GM21423 (cell line): Measurements from ENCODE around the gene CD247.
A peak's percentile ranks its signal among the peaks of the same experiment; 100 is the strongest.

Experiments
- ATAC-seq: cut with Tn5 transposase; IDR thresholded peaks from one replicate; pipeline ENCODE4 v1.9.1; 2021; ENCODE audit warnings: mild to moderate bottlenecking, moderate library complexity; ENCODE audit not compliant: unreplicated experiment

The CD247 gene

DNA sequence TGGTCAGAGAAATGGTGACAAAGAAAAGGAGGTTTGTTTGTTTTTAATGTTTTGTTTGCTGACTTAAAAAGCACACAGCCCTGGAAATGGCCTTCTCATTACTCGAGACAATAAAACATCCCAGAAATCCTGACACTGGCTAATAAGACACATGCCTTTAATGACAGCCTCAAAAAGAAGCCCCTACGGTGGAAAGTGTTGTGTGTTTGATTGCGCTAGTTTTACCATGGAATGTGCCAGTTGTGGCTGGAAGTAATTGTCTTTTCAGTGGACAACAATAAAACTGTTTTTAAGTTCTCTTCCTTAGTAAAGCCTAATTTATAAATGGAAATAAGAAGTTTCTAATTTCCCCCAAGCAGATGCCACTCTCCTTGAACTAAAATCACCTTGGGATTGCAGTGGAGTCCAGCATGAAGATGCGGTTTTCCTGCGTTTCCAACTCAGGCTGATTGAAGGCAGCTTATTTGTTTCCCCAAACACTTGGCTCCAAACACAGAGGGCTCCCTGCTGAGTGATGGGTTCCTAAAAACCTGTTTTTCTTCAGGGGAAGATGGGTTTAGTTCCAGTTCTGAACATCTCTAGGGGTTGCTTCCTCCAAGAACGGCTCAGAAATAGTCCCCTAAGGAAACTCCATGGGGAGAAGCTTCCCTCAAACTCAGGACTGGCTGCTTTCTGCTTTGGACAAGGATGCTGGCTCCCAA lies 54.3 kb downstream of the CD247 start:
- ATAC-seq: no peak

DNA sequence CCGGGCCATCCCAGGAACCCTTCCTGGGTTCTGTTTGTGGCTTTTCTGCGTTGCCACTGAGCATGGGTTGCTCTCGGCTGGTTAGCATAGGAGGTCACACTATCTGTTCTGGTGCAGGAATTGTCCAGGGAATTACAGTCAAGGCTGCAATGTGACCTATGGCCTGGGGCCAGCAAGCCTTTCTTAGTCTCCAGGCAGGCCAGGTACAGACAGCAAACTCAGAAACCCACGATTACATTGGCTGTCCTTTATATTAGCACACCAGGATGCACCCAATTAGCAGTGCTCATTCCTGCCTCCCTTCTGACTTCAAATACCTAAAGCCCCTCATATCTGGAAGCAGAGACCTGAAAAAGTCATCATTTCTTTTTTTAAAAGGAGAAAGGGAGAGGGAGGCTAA lies 55.2 kb downstream of the CD247 start:
- ATAC-seq: no peak

DNA sequence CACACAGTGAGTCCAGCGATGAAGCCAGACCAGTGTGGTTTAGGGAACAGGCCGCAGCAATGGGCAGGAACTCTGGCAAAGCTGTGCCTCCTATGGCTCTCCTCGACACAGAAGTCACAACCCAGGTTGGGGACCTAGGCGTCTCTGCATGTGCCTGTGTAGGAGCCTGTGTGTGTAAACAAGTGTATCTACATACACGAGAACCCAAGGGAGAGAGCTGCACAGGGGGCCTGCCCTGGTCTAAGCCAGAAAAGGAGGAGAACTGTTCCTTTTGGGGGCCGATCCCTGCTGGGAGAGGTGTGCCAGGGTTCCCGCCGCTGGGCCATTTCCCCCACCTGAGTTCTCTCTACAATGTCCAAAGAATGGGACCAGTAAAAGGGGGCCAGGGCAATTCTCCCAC lies 56.0 kb downstream of the CD247 start:
- no peak for ATAC-seq

DNA sequence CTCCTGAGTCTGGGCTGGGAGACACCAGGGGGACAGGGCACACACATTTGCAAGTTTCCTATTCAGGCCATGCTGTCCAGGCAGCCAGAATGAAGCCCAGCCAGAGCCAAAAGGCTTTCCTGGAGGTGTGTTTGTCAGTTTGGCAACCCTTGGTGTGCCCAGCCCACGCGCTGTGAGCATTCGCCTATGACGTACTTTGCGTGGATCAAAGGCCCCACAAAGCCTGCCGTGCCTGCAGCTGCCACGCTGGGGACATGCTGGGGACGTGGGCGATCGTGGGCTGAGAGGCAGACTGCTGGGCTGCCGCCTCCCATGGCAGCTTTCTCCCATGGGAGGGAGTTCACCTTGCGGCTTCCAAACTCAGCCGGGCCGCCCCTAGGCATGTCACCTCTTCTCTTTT lies 57.5 kb downstream of the CD247 start:
- ATAC-seq: no peak

DNA sequence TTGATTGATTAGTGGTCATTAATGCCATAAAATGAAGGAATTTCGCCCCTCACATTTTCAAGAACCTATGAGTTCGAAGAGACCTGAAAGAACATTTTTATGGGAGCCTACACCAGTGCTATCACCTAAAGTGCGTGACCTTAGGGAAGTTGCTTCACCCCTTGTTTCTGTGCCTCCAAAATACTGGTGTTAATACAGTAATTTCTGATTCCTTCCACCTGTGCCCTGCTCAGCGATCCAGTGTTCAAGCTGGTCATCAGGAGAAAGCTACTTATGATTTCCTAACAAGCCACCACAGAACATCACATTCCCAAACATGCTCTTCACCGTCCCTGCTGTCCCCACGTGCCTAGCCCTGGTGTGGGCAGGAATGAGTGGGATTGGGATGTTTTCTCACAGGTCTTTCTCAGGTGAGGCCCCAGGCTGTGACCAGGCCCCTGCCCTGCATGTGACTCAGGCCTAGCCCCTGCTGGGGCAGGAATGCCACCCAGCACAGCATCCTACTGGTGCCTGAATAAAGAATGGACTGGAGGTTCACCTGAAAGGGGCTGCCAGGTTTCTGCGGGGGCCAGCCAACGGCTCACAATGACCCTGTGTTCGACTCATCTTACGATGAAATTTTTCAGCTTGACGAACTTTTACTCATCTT lies 60.3 kb downstream of the CD247 start:
- ATAC-seq: no peak

DNA sequence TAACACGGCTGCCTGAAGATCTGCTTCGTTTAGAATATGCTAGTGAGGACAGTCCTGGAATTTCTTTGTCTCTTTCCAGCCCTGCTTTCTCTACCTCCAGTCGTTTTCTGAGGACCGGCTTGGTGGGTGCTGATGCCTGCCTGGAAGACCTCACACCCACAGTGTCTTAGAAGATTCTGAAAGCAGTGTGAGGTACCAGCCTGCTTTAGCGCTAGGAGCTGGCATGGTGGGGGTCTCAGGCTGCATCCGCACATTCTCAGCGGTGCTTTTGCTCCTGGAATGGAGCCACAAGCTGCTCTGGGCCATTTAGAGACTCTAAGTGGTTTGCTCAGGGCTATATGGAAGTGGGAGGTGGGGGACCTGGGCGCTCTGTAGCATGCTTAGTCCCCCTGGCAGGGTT lies 61.4 kb downstream of the CD247 start:
- ATAC-seq: no peak

DNA sequence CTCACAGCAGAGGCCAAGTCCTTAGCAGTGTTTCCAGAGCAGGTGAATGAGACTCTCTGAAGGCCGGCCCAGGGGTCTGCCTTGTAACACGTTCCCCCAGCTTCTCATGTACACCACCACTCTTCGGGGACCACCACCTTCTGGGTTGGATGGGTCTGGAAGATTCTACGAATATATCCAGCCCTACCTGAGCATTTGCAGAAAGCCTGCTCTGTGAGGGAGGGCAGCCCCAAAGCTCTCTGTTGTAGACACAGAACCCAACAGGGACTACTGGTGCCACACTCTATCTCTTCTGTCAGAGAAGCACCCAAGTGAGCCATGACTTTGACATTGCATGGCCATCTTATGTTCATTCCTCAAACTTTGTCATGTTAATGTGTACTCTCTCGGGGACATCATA lies 61.8 kb downstream of the CD247 start:
- ATAC-seq: no peak

DNA sequence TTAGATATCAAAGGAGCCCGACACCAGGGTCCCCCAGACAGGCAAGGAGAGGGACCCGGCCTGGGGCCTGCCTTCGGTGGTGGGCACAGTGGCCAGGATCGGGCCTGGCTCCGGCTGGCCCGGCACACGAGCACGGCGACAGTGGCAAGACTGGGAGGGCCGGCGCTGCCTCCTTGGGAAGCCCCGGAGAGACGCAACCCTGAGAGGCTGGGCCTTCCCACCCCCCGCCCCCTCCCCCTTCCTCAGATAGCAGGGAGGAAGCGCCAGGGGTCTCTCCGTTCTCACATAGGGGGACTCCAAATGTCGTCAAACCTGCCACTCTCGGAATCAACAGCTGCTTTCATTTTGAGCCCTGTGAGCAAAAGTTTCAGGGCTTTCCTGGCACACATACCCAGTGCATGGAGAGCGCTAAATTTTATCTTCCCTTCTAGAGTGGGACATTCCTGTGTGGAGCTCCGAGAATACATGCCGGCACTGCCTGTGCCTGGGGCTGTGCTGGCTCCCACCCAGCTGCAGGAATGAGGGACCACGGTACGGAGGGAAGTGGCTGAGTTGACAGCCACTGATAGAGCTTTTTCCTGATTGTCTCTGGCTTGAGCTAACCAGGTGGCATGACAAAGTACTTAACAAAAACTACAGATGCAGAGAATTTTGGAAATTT lies 62.4 kb downstream of the CD247 start:
- peak; percentile 32 for ATAC-seq

DNA sequence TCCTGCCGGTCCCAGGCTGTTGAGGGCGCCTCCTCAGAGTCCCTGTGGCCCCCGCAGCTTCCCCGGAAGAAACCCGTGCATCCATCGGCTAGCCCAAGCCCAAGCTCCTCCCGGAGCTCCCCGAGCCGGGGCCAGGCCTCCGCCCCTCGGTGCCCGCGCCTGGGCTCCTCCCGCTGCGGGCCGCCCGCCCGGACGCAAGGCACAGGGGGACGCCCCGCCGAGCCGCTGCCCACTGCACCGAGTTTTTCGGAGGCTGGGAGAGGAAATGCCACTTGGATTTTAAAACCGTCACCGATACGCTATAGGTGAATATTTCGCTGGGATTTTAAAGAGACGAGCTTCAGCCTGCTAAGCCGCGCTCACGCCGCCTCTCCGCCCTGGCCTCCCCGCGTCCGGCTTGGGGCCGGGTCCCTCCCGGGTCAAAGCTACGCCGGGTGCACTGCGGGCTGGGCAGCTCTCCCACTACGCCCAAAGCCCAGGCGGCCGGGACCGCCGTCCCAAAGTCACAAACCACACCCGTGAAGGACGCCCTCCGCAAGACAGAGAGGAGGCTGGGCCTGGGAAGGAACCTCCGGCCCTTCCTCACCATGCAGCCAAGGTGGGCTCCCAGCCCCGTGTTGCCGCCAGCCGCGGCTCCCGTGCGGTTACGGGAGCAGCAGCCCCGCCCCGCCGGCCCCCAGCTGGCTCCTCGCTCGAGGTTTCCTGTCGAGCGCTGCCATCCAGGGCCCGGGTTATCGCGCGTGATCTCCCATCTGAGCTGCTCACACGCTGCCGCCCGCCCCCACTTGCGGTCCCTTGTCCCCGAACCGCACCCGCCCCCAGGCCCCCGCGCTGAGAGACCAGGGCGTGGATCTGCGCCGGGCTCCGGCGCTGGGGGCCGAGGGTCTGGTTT lies 63.2 kb downstream of the CD247 start:
- peak; percentile 54 for ATAC-seq

DNA sequence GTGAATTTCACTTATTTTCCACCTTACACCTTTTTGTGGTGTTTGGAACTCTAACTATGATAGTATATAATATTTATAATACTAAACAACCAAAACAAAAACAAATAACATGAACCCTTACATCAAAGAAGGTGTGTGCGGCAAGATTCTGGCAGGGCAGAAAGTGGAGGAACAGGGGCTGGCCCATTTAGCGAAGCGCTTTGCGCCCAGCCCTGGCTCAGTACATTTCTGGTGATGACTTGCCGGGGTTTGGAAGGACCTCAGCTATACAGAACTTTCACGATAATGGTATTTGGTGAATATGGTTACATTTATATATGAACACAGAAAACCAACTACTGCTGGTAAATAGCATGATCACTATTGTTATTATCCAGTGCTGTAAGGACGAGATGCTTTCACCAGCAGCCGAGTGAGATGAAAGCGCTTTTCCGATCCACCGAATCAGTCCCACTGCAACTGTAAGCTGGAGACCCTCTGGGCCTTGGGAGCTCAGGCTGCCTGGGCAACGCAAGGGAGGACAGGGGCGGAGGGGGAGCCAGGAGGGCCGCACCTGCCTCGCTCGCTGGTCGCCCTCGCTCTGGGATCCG lies 63.9 kb downstream of the CD247 start:
- no peak for ATAC-seq

DNA sequence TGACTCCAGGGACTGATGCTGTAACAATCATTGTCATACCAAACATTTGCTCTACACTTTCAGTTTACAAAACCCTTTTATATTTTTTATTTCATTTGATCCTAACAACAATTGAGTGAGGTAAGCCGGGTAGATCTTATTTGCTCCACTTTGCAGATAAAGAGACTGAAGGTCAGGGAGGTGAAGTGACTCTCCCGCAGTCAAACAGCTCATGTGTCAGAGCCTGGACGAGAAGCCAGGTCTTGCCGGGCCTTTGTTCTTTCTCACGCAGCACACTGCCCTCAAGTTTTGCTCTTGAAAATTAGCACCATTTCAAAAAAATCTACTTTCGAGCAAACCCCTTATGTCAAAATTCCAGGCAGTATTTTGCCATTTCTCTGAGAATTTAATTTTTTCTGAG lies 65.2 kb downstream of the CD247 start:
- no peak for ATAC-seq

DNA sequence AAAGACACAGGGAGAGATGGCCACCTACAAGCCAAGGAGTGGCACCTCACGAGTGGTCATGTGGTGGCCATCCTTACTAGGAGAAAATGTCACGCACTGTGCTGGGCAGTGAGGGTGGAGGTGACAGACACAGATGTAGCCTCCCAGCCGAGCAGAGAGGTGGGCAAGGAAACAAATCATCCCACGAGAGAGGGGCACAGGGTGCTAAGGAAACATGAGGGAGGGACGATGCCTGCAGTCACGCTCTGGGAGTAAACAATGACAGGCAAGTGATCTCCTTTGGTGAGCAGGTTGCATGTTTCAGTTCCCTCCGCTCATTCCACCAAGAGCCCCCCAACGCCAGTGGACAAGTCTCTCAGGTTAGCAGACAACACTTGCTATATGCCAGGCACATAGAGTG lies 65.8 kb downstream of the CD247 start:
- no peak for ATAC-seq

DNA sequence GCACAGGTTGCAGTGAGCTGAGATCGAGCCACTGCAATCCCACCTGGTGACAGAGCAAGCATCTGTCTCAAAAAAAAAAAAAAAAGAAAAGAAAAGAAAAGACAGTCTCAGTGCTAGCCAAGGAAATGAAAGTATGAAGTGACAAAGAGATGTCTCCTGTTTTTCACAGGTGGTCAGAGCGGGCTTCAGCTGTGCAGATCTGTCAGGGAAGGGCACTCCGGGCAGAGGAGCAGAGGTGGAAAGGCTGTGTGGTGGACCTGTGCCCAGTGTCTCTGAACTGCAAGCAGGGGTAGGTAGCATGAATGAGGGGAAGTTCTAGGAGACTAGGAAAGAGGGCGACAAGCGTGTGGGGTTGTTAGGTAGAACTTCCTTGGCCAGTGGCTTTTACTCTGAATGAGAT lies 67.5 kb downstream of the CD247 start:
- no peak for ATAC-seq

DNA sequence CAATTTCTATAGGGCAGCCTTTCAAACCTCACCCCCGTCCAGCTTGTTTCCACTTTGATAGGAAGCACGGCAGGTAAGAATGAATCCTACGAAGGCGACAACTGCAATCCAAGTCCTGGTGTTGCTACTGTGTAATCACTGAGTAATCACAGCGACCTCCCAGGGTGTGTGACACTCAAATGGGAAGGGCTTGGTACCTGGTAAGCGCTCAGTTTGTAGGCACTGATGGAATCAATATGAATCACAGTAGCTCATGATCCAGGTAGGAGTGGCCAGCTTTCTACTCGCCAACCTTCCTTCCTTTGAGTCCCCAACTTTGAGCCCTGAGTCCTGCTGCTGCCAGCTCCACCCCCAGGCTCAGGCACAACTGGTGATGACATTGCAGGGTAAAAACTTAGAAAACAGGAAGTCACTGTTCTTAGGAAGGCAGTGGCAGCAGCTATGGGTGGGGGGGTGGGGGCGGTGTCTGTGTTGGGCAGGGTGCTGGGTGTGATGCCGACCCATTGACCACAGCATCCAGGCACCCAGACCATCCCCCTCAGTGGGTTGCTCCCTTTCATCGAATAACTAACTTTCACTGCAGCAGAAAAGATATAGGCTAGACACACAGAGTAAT lies 70.7 kb downstream of the CD247 start:
- peak; percentile 79 for ATAC-seq

DNA sequence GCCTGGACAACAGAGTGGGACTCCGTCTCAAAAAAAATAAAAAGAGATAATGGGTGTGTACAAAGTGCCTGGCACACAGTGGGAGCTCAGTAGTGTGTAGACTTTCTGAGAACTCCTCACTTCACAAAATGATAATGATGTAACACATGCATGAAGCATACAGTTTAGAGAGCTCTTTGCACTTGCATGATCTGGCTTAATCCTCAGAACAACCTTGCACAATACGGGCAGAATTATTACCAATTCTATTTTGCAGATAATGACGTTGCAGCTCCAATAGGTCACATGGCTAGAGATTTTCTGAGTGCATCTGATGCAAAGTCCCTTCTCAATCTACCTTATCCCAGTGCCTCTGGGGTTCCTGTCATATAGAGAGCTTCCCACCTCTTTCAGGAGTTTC lies 71.4 kb downstream of the CD247 start:
- no peak for ATAC-seq

DNA sequence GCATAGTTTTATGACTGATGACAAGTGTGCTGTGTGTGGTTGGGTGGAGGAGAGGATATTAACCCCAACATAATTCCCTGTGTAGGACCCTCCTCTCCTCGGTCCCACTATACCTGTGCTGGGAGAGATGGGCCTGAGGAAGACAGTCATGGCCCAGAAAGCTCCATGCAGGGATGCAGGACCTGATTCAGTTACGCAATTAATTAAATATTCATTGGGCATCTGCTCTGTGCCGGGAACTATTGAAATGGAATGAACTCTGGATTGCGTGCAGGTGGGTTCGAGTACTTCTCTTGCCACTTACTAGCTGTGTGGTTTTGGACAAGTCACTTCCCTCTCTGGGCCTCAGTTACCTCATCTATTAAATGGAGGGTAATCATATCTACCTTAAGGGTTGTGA lies 74.6 kb downstream of the CD247 start:
- ATAC-seq: no peak

DNA sequence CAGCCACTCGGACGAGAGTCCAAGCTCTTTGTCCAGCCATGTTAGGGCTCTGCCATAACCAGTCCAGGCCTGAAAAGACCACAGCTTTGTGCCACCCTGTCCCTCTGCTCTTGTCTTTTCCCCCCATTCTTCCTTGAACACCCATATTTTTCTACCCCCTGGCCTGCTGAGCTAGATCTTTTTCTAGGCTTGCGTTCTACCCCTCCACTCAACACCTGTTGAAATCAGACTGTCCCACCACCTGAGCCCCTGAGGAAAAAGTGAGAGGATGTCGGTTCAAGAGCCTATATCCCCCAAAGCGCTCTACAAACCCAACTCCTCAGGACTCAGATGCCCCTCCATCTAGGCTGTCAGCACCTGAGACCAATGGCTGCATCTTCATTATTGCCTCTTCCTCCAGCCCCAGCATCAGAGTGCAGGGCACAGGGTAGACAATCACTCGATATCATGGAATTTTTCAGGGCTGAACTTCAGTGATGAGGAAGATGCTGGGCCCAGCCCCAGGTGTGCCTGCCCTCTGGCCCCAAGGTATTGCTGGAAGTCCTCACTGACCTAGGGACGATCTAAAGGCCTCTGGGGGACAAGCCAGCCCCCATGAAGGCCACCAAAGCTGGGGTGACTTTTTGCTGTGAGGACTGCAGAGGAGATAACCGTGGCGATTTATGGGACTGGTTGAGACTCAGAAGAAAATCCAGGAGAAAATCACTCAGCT lies 75.3 kb downstream of the CD247 start:
- no peak for ATAC-seq

DNA sequence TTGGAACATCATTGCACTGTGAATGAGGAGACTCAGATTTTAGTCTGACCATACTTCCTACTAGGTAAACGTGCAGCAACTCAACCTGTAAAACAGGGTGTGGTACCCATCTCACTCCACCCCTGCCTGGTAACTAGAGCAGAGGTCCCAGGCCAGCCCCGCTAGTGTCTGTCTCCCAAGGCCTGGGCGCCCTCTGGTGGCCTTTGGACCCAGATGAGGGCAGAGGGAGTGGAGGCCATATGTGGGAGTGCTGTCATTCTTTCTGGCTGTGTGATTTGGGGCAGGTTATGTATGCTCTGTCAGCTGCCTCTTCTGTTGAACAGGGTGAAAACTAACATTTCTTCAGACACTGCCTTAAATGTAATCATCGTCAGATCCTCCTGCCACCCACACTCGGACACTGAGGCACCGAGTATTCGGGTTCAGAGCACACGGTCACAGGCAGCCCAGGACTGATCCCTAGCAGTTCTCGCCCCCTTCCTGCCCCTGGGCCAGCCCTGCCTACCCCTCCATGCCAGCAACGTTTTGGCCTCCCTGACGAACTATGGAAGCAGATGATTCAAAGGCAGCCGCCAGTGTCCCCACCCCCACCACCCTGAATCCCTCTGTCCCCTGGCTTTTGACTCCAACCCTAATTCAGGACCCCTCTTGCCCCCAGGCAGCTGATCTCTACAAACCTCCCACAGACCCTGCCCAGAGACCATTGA lies 76.0 kb downstream of the CD247 start:
- ATAC-seq: peak; percentile 82

DNA sequence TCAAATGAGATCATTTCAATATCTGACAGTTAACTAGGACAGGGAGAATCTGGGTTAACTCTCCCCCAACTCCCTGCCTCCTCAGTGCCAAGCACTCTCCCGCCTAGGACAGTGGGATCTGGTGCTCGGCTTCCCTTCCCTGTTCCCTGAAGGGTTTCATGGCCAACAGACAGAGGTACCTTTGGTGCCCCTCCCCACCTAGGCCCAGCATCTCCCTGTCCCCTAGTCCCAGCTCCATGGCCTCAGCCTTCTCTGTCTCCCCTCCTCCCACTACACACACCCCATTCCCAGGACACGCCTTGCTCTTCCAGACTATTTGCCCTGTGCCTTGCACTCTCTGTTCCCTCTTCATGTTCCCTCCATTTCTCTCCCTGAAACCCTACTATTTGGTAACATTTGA lies 77.1 kb downstream of the CD247 start:
- no peak for ATAC-seq
